ENCODE results near the gene OR2T11. TPM values are rescaled to one million over a fixed set of nuclear protein-coding genes. Genes with fewer than 3 reads are reported as not detected.
"Not testable (repeated sequence)": the region's sequence is repeated elsewhere in the genome, so short reads cannot be mapped to it uniquely, and the experiment has no call there.

Gene OR2T11
- polyA plus RNA-seq, 4 donors: not detected

DNA sequence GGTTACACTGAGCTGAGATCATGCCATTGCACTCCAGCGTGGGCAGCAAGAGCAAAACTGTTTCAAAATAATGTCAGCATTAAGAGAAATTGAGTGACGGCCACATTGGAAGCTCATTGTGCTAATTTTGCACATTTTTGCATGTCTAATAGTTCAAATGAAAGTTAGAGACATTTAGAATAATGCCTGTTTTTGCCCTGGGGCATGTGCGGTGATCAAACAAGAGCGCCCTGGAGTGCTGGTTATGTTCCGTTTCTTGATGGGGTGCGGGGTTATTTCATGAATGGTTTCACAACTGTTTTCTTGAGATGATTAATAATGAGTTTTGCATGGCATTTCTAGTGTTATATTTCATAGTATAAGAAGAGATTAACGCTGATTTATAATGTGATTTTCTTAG, 13.1 kb downstream of the OR2T11 start:
- DNase-seq (ENCODE audit: low read depth in 4 of 4, low spot score in 3 of 4): no peak

DNA sequence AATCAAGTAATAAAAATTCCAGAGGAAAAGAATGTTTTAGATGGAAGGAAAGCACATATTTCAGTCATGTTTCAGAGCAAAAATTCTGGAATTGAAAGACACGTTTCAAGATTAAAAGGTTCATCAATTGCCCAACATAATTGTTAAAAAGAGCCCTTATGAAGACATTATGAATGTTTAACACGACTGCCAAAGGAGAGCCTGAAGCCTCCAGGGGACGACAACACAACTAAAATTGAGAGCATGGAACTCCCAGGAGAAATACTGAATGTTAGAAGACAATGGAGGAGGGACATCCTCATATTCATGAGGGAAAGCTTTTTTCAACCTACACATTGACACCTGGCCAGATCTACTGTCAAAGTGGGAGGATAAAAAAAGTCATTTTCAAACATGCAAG, 16.0 kb downstream of the OR2T11 start:
- DNase-seq (ENCODE audit: low read depth in 4 of 4, low spot score in 3 of 4): peak in 1 of 4 donors; percentile 21

DNA sequence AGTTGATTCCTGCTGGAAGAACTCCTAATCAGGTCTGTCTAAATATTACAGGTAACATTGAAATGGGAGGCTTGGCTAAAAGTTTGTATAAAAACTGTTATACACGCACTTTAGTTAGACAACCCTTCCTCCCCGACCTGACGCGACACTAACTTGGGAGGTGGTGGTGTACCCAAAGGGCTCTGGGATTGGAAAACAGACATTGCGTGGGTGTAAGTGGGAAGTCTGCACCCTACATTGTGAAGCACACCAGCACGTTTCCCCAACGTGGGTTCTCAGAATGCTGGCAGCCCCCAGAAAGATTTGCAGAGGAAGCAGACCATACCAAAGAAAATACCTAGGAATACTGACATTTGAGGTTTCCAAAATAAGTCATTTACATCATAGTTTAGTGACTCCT, 16.8 kb downstream of the OR2T11 start:
- no peak for DNase-seq (ENCODE audit: low read depth in 4 of 4, low spot score in 3 of 4)

DNA sequence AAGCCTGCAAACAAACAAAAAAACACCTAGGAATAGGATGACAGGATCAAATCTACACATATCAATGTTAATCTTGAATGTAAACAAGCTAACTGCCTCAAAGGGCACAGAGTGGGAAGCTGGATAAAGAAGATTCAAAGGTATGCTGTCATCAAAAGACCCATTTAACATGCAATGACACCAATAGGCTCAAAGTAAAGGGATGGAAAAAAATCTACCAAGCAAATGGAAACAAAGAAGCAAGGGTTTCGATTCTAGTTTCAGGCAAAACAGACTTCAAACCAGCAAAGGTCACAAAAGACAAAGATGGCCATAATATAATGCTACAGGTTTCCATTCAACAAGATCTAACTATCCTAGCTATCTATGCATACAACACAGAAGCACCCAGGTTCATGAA, 21.1 kb downstream of the OR2T11 start:
- no peak for DNase-seq (ENCODE audit: low read depth in 4 of 4, low spot score in 3 of 4)

DNA sequence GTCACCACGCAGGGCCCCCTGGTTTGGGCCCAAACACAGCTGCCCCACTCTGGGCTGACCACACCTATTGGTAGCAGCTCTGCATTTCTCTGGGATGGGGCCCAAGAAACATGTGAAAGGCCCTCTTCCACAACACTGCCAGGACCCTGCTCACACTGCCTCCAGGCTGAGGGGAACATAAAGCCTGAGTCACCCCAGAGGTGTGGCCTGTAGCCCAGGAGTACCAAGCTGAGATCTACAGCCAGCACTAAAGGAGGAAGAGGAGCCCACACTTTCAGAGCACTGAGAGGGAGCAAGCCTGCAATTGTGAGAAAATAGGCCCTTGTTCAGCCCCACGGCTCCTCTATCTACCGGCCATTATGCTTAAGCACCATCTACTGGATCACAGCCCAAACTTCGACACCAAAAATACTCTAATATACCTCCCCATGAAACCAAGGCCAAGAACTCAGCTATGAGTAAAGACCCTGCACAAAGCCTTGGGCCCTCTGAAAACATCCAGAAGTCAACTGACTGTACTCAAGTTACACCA, 22.9 kb downstream of the OR2T11 start:
- DNase-seq (ENCODE audit: low read depth in 4 of 4, low spot score in 3 of 4): no peak

DNA sequence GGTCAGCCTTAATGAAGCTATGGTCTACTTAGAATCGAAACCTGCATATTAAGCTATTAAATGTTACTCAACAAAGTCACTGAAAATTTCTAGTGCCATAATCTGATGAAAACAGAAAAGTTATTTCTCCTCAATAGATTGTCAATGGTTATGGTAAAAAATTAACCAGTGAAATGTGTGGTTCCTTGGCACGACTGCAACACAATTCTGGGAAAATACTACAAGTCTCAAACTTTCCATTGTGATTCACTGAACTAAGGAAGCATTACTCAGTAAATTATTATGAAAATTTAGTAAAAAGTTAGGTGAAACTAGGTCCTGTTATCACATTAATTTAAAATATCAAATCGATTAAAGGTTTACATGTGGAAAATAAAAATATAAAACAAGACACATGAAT, 24.6 kb downstream of the OR2T11 start:
- DNase-seq (ENCODE audit: low read depth in 4 of 4, low spot score in 3 of 4): no peak

DNA sequence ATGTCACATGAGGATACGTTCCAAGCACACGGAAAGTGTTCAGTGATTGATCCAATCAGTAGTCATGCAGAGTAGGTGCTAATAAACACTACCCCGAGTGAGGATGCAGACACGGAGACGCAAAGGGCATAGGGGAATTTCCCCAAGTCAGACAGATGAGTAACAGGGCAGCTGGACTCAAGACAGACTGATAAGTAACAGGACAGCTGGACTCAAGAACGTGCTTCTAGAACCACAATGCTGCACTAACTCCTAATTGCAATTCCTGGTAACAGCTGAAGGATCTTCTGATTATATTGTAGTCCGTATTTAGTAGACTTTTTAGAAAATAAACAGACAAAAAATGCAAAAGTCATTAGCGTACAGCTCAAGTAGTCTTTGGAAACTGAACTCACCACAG, 35.5 kb downstream of the OR2T11 start:
- DNase-seq (ENCODE audit: low read depth in 4 of 4, low spot score in 3 of 4): no peak

DNA sequence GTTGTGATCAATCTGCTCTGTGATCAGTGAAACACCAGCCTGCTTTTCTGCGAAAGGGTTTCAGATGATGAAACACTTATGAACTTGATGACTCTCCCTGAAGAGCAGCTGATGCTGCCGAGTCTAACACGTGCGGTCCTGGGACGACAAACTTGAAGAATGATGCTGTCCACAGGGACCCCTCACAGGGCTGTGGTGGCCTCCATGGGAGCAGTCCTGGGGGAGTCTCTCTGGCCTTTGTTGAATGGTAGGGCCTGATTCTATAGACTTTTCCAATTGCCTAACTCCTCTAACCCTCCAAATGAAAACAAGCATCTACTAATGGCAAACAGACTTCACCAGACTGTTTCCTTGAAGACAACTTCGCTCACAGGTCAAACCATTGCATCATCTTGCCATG, 37.3 kb downstream of the OR2T11 start, which contains the start of gene OR2T10:
Gene OR2T10, minus strand, starts transcription at position 112 of the 400 bp plus-strand sequence. CDS start 3,932 bp downstream, outside the sequence.
- no peak for DNase-seq (ENCODE audit: low read depth in 4 of 4, low spot score in 3 of 4)

DNA sequence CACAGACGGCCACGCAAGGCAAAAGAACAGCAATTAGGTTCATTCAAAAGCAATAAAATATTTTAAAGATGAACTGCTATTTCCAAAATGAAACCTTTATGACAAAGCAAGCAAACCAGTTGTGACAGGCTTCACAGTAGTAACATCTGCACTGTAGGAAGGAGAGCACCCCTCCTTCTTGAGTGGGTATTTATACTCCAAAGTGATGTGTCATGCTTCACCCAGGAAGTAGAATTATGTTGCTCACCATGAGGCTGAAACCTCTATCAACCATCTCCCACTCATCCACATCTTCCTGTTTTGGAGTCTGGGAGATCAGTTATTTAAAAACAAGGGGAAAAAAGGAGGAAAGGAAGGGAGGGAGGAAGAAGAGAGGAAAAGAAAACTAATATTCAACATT, 38.3 kb downstream of the OR2T11 start:
- no peak for DNase-seq (ENCODE audit: low read depth in 4 of 4, low spot score in 3 of 4)

DNA sequence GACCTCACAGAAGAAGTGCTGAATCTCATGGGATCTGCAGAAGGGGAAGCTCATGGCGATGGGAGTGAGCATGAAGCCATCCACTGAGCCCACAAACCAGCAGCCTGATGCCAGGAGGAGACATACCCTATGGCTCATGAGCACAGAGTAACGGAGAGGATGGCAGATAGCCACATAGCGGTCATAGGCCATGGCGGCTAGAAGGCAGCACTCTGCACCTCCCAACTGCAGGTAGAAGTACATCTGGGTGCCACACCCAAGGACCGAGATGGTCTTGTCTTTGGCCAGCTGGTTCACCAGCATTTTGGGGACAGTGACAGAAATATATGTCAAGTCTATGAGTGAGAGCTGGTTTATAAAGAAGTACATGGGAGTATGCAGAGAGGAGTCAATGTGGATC, 41.7 kb downstream of the OR2T11 start:
- DNase-seq (ENCODE audit: low read depth in 4 of 4, low spot score in 3 of 4): no peak

DNA sequence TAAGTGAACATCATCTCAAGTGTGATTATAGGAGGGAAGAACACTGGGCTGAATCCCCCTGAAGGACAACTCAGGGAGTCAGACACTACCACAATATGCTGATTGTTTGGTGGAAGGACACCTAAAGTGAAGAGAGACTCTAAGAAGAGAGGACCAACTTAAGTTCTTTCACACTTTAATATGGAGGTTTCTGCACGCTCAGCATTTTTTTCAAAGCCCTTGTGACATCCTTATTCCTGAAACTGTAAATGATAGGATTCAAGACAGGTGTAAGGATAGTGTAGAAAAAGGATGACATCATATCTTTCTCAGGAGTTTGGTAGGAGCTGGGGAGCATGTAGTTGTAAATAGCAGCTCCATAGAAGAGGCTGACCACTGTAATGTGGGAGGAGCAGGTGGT, 42.2 kb downstream of the OR2T11 start:
- DNase-seq (ENCODE audit: low read depth in 4 of 4, low spot score in 3 of 4): no peak

DNA sequence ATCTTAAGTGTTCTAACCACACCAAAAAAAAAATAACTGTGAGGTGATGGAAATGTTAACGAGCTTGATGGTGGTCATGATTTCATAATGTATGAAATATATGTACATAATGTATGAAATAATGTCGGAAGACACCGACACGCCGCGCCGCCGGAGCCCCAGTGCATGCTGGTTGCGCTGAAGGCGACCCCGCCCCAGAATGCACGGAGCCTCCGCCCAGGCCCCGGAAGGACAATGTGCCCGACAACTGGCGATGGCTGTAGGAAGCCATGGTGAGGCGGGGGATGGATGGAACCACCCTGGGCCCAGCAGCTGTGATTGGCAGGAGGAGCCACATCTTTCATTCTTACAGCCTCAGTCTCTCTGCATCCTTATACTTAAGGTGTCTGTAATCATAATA, 44.8 kb downstream of the OR2T11 start:
- DNase-seq (ENCODE audit: low read depth in 4 of 4, low spot score in 3 of 4): no peak

DNA sequence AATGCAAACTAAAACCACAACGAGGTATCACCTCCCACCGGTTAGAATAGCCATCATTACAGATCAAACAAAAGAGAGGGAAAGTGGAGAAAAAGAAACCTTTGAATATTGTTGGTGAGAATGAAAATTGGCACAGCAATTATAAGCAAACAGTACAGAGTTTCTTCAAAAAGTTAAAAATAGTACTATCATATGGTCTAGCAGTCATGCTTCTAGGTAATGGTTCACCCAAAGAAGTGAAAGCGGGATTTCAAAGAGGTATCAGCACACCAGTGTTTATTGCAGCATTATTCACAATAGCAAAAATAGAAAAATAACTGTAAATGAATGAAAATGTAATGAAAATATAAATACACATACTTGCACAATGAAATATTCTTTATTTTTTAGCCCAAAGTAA, 45.6 kb downstream of the OR2T11 start:
- DNase-seq (ENCODE audit: low read depth in 4 of 4, low spot score in 3 of 4): no peak

DNA sequence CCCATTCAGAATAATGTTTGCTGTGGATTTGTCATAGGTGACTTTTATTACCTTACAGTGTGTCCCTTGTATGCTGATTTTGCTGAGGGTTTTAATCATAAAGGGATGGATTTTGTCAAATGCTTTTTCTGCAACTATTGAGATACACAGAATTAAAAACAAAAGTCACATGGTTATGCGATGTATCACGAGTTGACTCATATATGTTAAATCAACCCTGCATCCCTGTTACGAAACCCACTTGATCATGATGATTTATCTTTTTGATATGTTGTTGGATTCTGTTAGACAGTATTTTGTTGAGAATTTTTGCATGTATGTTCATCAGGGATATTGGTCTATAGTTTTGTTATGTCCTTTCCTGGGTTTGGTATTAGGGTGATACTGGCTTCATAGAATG, 49.6 kb downstream of the OR2T11 start:
- DNase-seq (ENCODE audit: low read depth in 4 of 4, low spot score in 3 of 4): no peak

DNA sequence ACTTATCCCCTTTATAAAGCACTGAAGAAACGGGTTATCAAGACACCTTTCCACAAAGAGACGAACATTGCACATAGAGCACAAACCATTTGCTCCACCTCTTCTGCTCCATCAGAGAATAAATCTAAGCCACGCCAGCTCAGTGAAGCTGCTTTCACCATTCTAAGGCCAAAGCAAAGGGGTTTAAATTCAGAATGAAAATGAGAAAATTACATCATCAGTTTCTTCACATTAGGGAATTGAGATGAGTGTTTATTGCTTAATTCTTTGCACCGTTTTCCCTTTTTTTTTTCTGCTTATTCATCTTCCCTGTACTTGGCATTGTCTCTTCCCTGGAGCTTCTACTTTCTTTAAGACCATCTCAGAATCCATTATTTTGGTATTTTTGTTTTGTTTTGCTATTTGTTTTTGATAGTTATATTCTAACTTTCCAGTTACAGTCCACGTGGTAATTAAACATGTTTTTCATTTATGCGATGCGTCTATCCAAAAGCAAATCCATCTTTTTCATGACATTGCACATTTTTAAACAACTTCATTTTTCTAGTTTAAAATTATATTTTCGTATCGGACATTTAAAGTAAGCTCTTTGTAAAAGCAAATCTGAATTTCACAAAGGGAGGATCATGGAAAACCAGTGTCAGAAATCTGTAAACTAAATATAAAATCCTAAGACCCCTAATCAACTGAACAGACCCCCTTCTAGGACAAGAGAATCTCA, 58.5 kb downstream of the OR2T11 start:
- DNase-seq (ENCODE audit: low read depth in 4 of 4, low spot score in 3 of 4): no peak

DNA sequence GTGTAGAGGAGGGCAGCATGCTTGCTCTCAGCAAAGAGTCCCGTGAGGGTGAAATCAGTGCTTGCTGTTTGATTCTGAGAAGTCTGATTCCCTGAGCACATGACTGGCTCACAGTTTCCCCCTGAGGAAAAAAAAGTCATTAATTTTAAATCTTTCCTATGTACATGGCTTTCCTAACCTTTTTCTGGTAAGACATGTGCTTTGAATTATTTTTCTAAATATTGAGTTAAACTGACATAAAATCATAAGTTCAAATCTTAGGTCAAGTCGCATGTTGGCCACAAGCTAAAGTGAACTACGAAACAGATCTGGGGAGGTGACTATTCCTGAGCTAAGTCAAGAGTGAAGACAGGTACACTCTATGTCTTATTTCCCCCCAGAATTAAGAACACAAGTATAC, 60.2 kb downstream of the OR2T11 start, which contains the start of gene OR2T34:
Gene OR2T34, minus strand, starts transcription at position 101 of the 400 bp plus-strand sequence. Its CDS starts 0 bp downstream, at position 101.
- DNase-seq (ENCODE audit: low read depth in 4 of 4, low spot score in 3 of 4): not testable (repeated sequence)

DNA sequence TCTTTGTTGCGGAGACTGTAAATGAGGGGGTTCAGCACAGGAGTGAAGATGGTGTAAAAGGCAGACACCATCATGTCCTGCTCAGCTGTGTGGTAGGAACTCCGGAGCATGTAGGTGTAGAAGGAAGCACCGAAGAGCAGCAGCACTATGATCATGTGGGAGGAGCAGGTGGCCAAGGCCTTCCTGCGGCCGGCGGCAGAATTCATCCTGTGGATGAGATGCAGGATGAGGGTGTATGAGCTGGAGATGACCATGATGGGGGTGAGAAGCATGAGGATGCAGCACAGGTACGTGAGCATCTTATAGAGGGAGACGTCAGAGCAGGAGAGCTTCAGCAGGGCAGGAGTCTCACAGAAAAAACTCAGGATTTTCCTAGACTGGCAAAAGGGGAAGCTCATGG, 61.0 kb downstream of the OR2T11 start:
- not testable (repeated sequence) for DNase-seq (ENCODE audit: low read depth in 4 of 4, low spot score in 3 of 4)

Other genes starting within 250 kb of the OR2T11 start
- not detected for gene OR2T1, start 232.0 kb downstream of the OR2T11 start, polyA plus RNA-seq (ENCODE audit: insufficient read length in 4 of 4)
- gene OR2T2, start 189.5 kb downstream of the OR2T11 start, polyA plus RNA-seq (ENCODE audit: insufficient read length in 4 of 4): not detected
- not detected for gene OR2T3, start 161.7 kb downstream of the OR2T11 start, polyA plus RNA-seq (ENCODE audit: insufficient read length in 4 of 4)
- gene OR2T5, start 146.5 kb downstream of the OR2T11 start, polyA plus RNA-seq (ENCODE audit: insufficient read length in 4 of 4): not detected
- under 1 TPM in 1 of 4 donors, not detected in 3; 0.08 TPM for gene OR2G6, start 127.0 kb downstream of the OR2T11 start, polyA plus RNA-seq (ENCODE audit: insufficient read length in 4 of 4)
- gene OR2T29, start 72.3 kb downstream of the OR2T11 start, polyA plus RNA-seq (ENCODE audit: insufficient read length in 4 of 4): not detected
- not detected for gene OR2T34, start 60.3 kb downstream of the OR2T11 start, polyA plus RNA-seq (ENCODE audit: insufficient read length in 4 of 4)
- under 1 TPM in 2 of 4 donors, not detected in 2; 0.14 to 0.34 TPM for gene OR2T10, start 37.4 kb downstream of the OR2T11 start, polyA plus RNA-seq (ENCODE audit: insufficient read length in 4 of 4)
- gene OR2T35, start 10.2 kb upstream of the OR2T11 start, polyA plus RNA-seq (ENCODE audit: insufficient read length in 4 of 4): not detected
- gene OR2T27, start 20.4 kb upstream of the OR2T11 start, polyA plus RNA-seq (ENCODE audit: insufficient read length in 4 of 4): not detected
- gene OR14I1, start 67.7 kb upstream of the OR2T11 start, polyA plus RNA-seq (ENCODE audit: insufficient read length in 4 of 4): not detected
- gene LYPD8, start 120.7 kb upstream of the OR2T11 start, polyA plus RNA-seq (ENCODE audit: insufficient read length in 4 of 4): not detected
- 10 to 100 TPM; 17.0 to 31.5 (median 24.8) TPM for gene SH3BP5L, start 190.8 kb upstream of the OR2T11 start, polyA plus RNA-seq (ENCODE audit: insufficient read length in 4 of 4)
- gene ZNF672, start 203.1 kb upstream of the OR2T11 start, polyA plus RNA-seq (ENCODE audit: insufficient read length in 4 of 4): 10 to 100 TPM; 13.6 to 25.9 (median 20.8) TPM
- 10 to 100 TPM; 33.6 to 67.6 (median 42.3) TPM for gene ZNF692, start 224.0 kb upstream of the OR2T11 start, polyA plus RNA-seq (ENCODE audit: insufficient read length in 4 of 4)